Parathyroid adenoma (tissue), 2 donors: ENCODE data around the gene CCDC192.

ENCODE experiments used
- H2AFZ ChIP-seq: fragments of 300-600 bp; sonication (generic); one replicate; pipeline ENCODE4 v1.7.0; 2017; ENCODE audit warnings: antibody characterized with exemption, mild to moderate bottlenecking
- H3K27ac ChIP-seq: fragments of 300-600 bp; sonication (generic); one replicate; pipeline ENCODE4 v1.7.0; 2017
- H3K27me3 ChIP-seq: fragments of 300-600 bp; sonication (generic); one replicate; pipeline ENCODE4 v1.7.0; 2017; ENCODE audit warnings: low read length; ENCODE audit not compliant: control insufficient read depth, insufficient read depth
- H3K36me3 ChIP-seq: fragments of 300-600 bp; sonication (generic); one replicate; pipeline ENCODE4 v1.7.0; 2017; ENCODE audit warnings: low read length; ENCODE audit not compliant: control insufficient read depth, insufficient read depth
- H3K4me1 ChIP-seq: fragments of 300-600 bp; sonication (generic); one replicate; pipeline ENCODE4 v1.7.0; 2017; ENCODE audit warnings: control low read depth
- H3K4me2 ChIP-seq: fragments of 300-600 bp; sonication (generic); one replicate; pipeline ENCODE4 v1.7.0; 2017; ENCODE audit warnings: low read length
- H3K4me3 ChIP-seq: fragments of 300-600 bp; sonication (generic); one replicate; pipeline ENCODE4 v1.7.0; 2017; ENCODE audit warnings: low read depth, low read length
- H3K79me2 ChIP-seq: fragments of 300-600 bp; sonication (generic); one replicate; pipeline ENCODE4 v1.7.0; 2017; ENCODE audit warnings: control low read depth
- H3K9ac ChIP-seq: fragments of 300-600 bp; sonication (generic); one replicate; pipeline ENCODE4 v1.7.0; 2017; ENCODE audit warnings: mild to moderate bottlenecking
- H3K9me3 ChIP-seq: fragments of 300-600 bp; sonication (generic); one replicate; pipeline ENCODE4 v1.7.0; 2017; ENCODE audit warnings: low read length; ENCODE audit not compliant: control insufficient read depth
- CTCF ChIP-seq: fragments of 300-600 bp; sonication (generic); IDR thresholded peaks from one replicate; pipeline ENCODE4 v1.7.0; 2017; ENCODE audit warnings: antibody characterized with exemption, mild to moderate bottlenecking
- donor health status: primary hyperparathyroidism.

Gene CCDC192

GRCh38 chr5:127820910-127821553, 117.8 kb downstream of the CCDC192 start:
- H3K27me3 ChIP-seq = no peaks in the 10 kb centered on the region
- H3K79me2 ChIP-seq = no peaks in the 10 kb centered on the region
- H3K4me3 ChIP-seq = no peak overlapping the region
- H3K9me3 ChIP-seq = no peaks in the 10 kb centered on the region
- H3K4me1 ChIP-seq = no peaks in the 10 kb centered on the region
- TF ChIP-seq CTCF = no peak
- H3K27ac ChIP-seq = no peak overlapping the region
- no peak overlapping the region for H2AFZ ChIP-seq
- H3K9ac ChIP-seq = no peak overlapping the region
- H3K4me2 ChIP-seq = no peak overlapping the region
- H3K36me3 ChIP-seq = no peaks in the 10 kb centered on the region

GRCh38 chr5:127821896-127822295, 118.7 kb downstream of the CCDC192 start:
- Histone ChIP-seq H2AFZ (no peak overlapping the region), H3K27ac (no peak overlapping the region)
- TF ChIP-seq CTCF = no peak

GRCh38 chr5:127824126-127824525, 120.9 kb downstream of the CCDC192 start:
- Histone ChIP-seq H2AFZ (no peak overlapping the region), H3K9ac (no peak overlapping the region)

More at GRCh38 chr5:127821896-127822295, 118.7 kb downstream of the CCDC192 start:
- Histone ChIP-seq H3K9ac (no peak overlapping the region), H3K4me1 (no peaks in the 10 kb centered on the region), H3K4me3 (no peak overlapping the region), H3K79me2 (no peaks in the 10 kb centered on the region), H3K27me3 (no peaks in the 10 kb centered on the region), H3K36me3 (no peaks in the 10 kb centered on the region), H3K4me2 (no peak overlapping the region), H3K9me3 (no peaks in the 10 kb centered on the region)

GRCh38 chr5:127826011-127826410, 122.8 kb downstream of the CCDC192 start:
- Histone ChIP-seq H3K9me3 (no peaks in the 10 kb centered on the region), H3K36me3 (no peaks in the 10 kb centered on the region), H3K27ac (no peak overlapping the region), H3K4me2 (no peak overlapping the region), H3K4me3 (no peak overlapping the region), H3K27me3 (no peaks in the 10 kb centered on the region), H3K9ac (no peak overlapping the region), H3K79me2 (no peaks in the 10 kb centered on the region), H3K4me1 (no peaks in the 10 kb centered on the region), H2AFZ (no peak overlapping the region)
- no peak for TF ChIP-seq CTCF

More at GRCh38 chr5:127824126-127824525, 120.9 kb downstream of the CCDC192 start:
- no peaks in the 10 kb centered on the region for H3K9me3 ChIP-seq
- no peaks in the 10 kb centered on the region for H3K79me2 ChIP-seq
- no peaks in the 10 kb centered on the region for H3K27me3 ChIP-seq
- TF ChIP-seq CTCF = no peak
- no peaks in the 10 kb centered on the region for H3K4me1 ChIP-seq
- H3K36me3 ChIP-seq = no peaks in the 10 kb centered on the region
- no peak overlapping the region for H3K4me2 ChIP-seq
- no peak overlapping the region for H3K27ac ChIP-seq
- H3K4me3 ChIP-seq = no peak overlapping the region

GRCh38 chr5:127827451-127827850, 124.3 kb downstream of the CCDC192 start:
- no peak overlapping the region for H3K9ac ChIP-seq
- H3K9me3 ChIP-seq = no peaks in the 10 kb centered on the region
- no peak overlapping the region for H3K4me2 ChIP-seq
- no peak overlapping the region for H2AFZ ChIP-seq
- H3K27ac ChIP-seq = no peak overlapping the region
- no peaks in the 10 kb centered on the region for H3K79me2 ChIP-seq
- no peaks in the 10 kb centered on the region for H3K4me1 ChIP-seq
- TF ChIP-seq CTCF = no peak
- H3K27me3 ChIP-seq = no peaks in the 10 kb centered on the region
- no peak overlapping the region for H3K4me3 ChIP-seq
- no peaks in the 10 kb centered on the region for H3K36me3 ChIP-seq
